Activated T-cell treated with anti-CD3 and anti-CD28 coated beads, Interleukin-2, amount 50 U/mL, for 24 hours (primary cell): Measurements from ENCODE around the gene EFHD2.
"Not testable (repeated sequence)": the region's sequence is repeated elsewhere in the genome, so short reads cannot be mapped to it uniquely, and the experiment has no call there.

Experiments used
- DNase-seq: peaks from one replicate; pipeline ENCODE4 v3.0.0-alpha.2; 2020
- H3K27ac Mint-ChIP-seq: 2 replicates; pipeline ENCODE4 v1.8.0; 2020; ENCODE audit warnings: mild to moderate bottlenecking, mixed read lengths
- H3K27me3 Mint-ChIP-seq: 2 replicates; pipeline ENCODE4 v1.8.0; 2020; ENCODE audit warnings: mixed read lengths
- H3K36me3 Mint-ChIP-seq: 2 replicates; pipeline ENCODE4 v1.8.0; 2020; ENCODE audit warnings: low read depth, mixed read lengths
- H3K4me1 Mint-ChIP-seq: 2 replicates; pipeline ENCODE4 v1.8.0; 2020; ENCODE audit warnings: low read depth, mixed read lengths
- H3K4me3 Mint-ChIP-seq: 2 replicates; pipeline ENCODE4 v1.8.0; 2020; ENCODE audit warnings: mild to moderate bottlenecking, moderate library complexity, mixed read lengths
- H3K9me3 Mint-ChIP-seq: 2 replicates; pipeline ENCODE4 v1.8.0; 2020; ENCODE audit warnings: mixed read lengths

Gene EFHD2

DNA sequence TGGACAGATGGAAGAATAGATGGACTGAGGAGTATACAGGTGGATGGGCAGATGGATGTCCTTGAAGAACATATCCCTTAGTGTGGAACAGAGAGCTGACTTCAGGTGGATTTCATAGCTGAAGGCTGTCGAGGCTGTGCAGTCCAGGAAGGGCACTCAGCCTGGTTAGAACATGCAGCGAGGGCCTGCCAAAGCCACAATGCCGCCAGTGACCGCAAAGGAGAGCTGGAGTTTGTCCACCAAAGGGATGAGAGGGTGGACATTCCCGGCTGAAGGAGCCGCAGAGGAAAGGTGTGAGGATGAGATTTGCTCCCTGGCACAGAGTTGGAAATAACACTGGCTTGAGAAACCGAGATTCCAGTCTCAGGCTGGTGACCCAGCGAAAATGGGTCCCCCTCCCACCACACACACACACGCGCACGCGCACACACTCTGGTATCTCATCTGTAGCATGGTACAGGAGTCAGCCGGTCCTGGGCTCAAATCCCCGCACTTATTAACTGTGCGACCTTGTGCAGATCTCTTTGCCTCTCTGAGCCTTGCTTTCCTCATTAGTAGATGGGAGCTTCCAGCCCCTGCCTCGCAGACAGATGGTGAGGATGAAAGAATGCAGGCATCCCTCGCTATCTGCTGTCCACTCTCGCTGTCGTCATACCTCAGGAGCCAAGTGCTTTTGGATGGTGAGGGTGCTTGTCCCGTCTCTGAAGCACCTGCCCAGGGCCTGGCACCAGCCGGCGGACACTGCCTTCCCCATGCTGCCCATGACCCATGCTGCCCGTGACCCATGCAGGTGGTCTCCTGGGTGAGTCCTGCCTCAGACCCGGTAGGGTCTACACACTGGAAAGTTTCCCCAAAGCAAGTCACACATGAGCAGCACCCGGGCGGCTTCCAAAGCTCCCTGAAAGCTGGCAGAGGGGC is 26.8 kb upstream of the EFHD2 start:
- H3K27ac Mint-ChIP-seq = no peak overlapping the region
- DNase-seq = no peak
- peaks cover 17% of the 10 kb centered on the region for H3K4me1 Mint-ChIP-seq
- H3K4me3 Mint-ChIP-seq = no peak overlapping the region
- H3K36me3 Mint-ChIP-seq = no peaks in the 10 kb centered on the region
- no peaks in the 10 kb centered on the region for H3K9me3 Mint-ChIP-seq
- H3K27me3 Mint-ChIP-seq = peaks cover 40% of the 10 kb centered on the region

DNA sequence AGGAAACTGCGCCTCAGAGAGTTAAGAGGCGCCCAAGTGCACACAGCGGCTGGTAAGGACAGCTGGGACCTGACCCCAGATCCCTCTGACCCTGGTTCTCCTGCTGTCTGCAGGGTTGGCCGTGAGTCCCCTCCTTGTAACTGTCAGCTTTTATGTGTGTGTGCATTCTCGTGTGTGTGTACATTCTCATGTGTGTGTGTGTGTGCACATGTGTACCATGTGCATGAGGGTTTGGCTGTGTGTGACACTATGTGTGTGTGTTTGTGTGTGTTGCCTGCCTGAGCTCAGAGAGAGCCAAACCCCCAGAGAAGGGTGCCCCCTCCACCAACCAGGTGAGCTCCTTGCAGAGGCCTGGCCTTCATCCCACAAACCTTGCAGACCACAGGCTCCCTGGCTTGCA is 25.9 kb upstream of the EFHD2 start:
- Mint-ChIP-seq H3K27ac (no peak overlapping the region), H3K4me1 (peaks cover 17% of the 10 kb centered on the region), H3K9me3 (no peaks in the 10 kb centered on the region), H3K4me3 (no peak overlapping the region), H3K36me3 (no peaks in the 10 kb centered on the region), H3K27me3 (peaks cover 39% of the 10 kb centered on the region)
- no peak for DNase-seq

- Mint-ChIP-seq H3K4me3 (no peak overlapping the region), H3K36me3 (no peaks in the 10 kb centered on the region), H3K9me3 (no peaks in the 10 kb centered on the region), H3K27me3 (peaks cover 38% of the 10 kb centered on the region), H3K4me1 (peaks cover 17% of the 10 kb centered on the region), H3K27ac (no peak overlapping the region)
- no peak for DNase-seq
These were observed 25.3 kb upstream of the EFHD2 start for GRCh38 chr1:15384301-15384901.

GRCh38 chr1:15385420-15385819 is 24.3 kb upstream of the EFHD2 start:
- H3K27ac Mint-ChIP-seq = no peak overlapping the region
- H3K27me3 Mint-ChIP-seq = peaks cover 38% of the 10 kb centered on the region
- no peak overlapping the region for H3K4me3 Mint-ChIP-seq
- no peaks in the 10 kb centered on the region for H3K9me3 Mint-ChIP-seq
- H3K4me1 Mint-ChIP-seq = peaks cover 17% of the 10 kb centered on the region
- H3K36me3 Mint-ChIP-seq = no peaks in the 10 kb centered on the region
- DNase-seq = no peak

DNA sequence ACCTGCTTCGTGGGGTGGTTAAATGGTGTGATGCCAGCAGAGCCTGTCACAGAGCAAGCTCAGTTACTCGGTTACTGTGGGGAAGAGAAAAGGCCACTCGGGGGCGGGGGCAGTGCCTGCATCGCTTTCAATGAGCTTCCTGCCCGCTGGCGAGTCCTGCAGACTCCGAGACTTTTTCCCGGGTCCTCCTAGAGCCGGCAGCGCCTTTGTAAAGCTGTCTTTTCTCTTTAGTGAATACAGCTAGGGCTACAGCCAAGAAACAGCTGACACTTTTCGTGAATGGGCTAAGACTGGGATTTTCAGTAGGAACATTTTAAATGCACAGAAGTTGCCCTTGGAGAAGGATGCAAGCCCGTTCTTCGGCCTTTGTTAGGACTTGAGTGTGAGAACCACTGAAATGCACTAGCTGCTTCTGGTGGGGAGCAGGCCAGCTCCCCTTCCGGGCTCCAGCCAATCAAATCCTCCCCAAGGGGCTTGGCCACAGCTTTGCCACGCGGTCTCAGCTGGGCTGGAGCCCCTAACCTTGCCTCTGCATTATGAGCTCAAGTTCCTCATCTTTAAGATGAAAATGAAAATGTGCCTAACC is 23.4 kb upstream of the EFHD2 start:
- Mint-ChIP-seq H3K4me3 (no peak overlapping the region), H3K4me1 (peaks cover 17% of the 10 kb centered on the region), H3K9me3 (no peaks in the 10 kb centered on the region), H3K36me3 (no peaks in the 10 kb centered on the region), H3K27ac (no peak overlapping the region), H3K27me3 (peaks cover 38% of the 10 kb centered on the region)
- DNase-seq = no peak

- Mint-ChIP-seq H3K4me1 (peaks cover 17% of the 10 kb centered on the region), H3K27ac (no peak overlapping the region), H3K36me3 (no peaks in the 10 kb centered on the region), H3K27me3 (peaks cover 38% of the 10 kb centered on the region), H3K9me3 (no peaks in the 10 kb centered on the region), H3K4me3 (no peak overlapping the region)
- DNase-seq = no peak
These were observed 21.3 kb upstream of the EFHD2 start for GRCh38 chr1:15388201-15388880.

DNA sequence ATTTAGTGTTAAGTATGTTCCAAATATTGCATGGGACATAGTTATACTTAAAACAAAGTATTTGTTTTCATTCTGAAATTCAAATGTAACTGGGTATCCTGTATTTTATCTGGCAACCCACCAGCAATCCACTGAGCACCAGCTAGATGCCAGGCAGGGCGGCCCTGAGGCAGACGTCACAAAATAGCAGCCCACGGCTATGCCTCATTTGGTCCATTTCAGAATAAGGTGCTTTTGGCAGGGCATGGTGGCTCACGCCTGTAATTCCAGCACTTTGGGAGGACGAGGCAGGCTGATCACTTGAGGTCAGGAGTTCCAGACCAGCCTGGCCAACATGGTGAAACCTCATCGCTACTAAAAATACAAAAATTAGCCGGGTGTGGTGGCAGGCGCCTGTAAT is 19.9 kb upstream of the EFHD2 start:
- Mint-ChIP-seq H3K4me1 (peaks cover 11% of the 10 kb centered on the region), H3K27me3 (peaks cover 29% of the 10 kb centered on the region)
- not testable (repeated sequence) for H3K27ac Mint-ChIP-seq, H3K9me3 Mint-ChIP-seq, H3K4me3 Mint-ChIP-seq, H3K36me3 Mint-ChIP-seq, DNase-seq

GRCh38 chr1:15390667-15391066 is 19.0 kb upstream of the EFHD2 start:
- H3K27me3 Mint-ChIP-seq = peaks cover 21% of the 10 kb centered on the region
- H3K4me1 Mint-ChIP-seq = peaks cover 6% of the 10 kb centered on the region
- H3K27ac Mint-ChIP-seq = no peak overlapping the region
- no peak for DNase-seq
- H3K36me3 Mint-ChIP-seq = no peaks in the 10 kb centered on the region
- no peak overlapping the region for H3K4me3 Mint-ChIP-seq
- no peaks in the 10 kb centered on the region for H3K9me3 Mint-ChIP-seq

DNA sequence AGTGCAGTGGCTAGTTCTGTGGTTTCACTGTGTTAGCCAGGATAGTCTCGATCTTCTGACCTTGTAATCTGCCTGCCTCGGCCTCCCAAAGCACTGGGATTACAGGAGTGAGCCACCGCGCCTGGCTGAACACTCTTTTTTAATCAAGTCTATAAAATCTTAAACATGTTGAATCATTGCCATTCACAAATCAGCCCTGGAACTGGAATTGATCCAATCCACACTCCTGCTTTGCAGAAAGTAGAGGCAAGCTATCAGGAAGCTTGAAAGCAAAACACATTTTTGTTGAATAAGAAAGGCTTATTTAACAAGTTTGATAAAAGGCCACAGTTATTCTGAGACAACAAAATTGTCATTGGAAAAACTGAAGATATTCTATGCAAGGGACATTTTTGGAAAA is 18.3 kb upstream of the EFHD2 start:
- H3K27me3 Mint-ChIP-seq = peaks cover 14% of the 10 kb centered on the region
- DNase-seq = no peak
- no peaks in the 10 kb centered on the region for H3K9me3 Mint-ChIP-seq
- no peak overlapping the region for H3K27ac Mint-ChIP-seq
- H3K36me3 Mint-ChIP-seq = no peaks in the 10 kb centered on the region
- no peak overlapping the region for H3K4me3 Mint-ChIP-seq
- H3K4me1 Mint-ChIP-seq = peaks cover 2% of the 10 kb centered on the region

DNA sequence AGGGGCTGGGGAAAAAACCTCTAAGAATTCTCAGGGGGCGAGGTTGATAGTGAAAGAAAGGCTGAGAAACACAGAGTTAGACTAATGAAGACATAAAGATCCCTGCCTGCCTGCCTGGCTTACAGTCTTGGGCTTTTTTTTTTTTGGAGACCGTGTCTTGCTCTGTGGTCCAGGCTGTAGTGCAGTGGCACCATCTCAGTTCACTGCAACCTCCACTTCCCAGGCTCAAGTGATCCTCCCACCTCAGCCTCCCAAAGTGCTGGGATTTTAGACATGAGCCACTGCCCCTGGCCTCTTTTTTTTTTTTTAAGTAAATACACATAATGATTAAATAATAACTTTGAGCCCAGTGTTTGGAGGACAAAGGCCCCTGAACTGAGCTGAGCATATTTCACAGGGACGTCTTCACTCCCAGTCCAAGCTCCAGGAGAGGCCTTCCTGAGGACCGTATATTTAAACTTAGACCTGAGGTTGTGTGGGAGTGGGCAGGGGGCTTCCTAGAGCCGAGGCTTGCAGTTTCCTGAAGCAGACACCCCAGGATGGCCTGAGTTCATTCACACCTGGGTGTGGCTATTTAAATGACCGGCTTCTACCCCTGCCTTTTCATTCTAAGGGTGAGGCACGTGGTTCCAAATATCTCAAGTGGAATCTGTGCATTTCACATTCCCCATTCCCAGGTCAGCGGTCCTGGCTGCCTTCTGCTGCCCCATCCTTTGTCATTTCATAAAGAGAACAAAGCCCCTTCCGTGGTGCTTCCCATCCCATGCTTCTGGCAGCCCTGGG is 16.0 kb upstream of the EFHD2 start:
- H3K36me3 Mint-ChIP-seq = no peaks in the 10 kb centered on the region
- H3K27me3 Mint-ChIP-seq = no peaks in the 10 kb centered on the region
- H3K4me1 Mint-ChIP-seq = no peaks in the 10 kb centered on the region
- no peak overlapping the region for H3K4me3 Mint-ChIP-seq
- H3K9me3 Mint-ChIP-seq = no peaks in the 10 kb centered on the region
- no peak overlapping the region for H3K27ac Mint-ChIP-seq
- DNase-seq = no peak

GRCh38 chr1:15394258-15394690 is 15.4 kb upstream of the EFHD2 start:
- no peak for DNase-seq
- peaks cover under 1% of the 10 kb centered on the region for H3K9me3 Mint-ChIP-seq
- H3K4me1 Mint-ChIP-seq = no peaks in the 10 kb centered on the region
- H3K27me3 Mint-ChIP-seq = no peaks in the 10 kb centered on the region
- no peak overlapping the region for H3K4me3 Mint-ChIP-seq
- H3K36me3 Mint-ChIP-seq = no peaks in the 10 kb centered on the region
- H3K27ac Mint-ChIP-seq = no peak overlapping the region

DNA sequence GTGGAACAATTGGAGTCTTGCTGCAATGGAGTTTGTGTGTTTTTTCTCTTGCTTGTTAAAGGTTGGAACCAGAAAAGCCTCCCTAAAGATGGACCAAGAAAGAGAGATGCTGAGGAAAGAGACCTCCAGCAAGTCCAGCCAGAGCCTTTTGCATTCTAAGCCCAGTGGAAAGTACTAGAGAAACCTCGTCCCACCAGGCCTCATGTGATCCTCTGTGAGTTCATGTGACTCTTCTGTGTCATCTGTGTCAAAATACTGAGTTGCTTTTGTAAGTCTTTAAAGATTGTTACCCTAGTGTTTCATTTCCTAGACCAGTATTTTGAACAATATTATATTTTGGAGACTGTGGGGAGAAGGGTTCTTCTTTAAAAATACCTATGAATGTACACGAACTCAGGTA is 12.5 kb upstream of the EFHD2 start:
- no peak for DNase-seq
- no peak overlapping the region for H3K27ac Mint-ChIP-seq
- H3K9me3 Mint-ChIP-seq = peaks cover 4% of the 10 kb centered on the region
- H3K4me3 Mint-ChIP-seq = no peak overlapping the region
- H3K36me3 Mint-ChIP-seq = no peaks in the 10 kb centered on the region
- H3K27me3 Mint-ChIP-seq = no peaks in the 10 kb centered on the region
- H3K4me1 Mint-ChIP-seq = no peaks in the 10 kb centered on the region

GRCh38 chr1:15399710-15400109 is 10.0 kb upstream of the EFHD2 start:
- Mint-ChIP-seq H3K36me3 (no peaks in the 10 kb centered on the region), H3K4me1 (no peaks in the 10 kb centered on the region), H3K27me3 (no peaks in the 10 kb centered on the region), H3K27ac (no peak overlapping the region), H3K4me3 (no peak overlapping the region), H3K9me3 (peaks cover 4% of the 10 kb centered on the region)
- DNase-seq = no peak

DNA sequence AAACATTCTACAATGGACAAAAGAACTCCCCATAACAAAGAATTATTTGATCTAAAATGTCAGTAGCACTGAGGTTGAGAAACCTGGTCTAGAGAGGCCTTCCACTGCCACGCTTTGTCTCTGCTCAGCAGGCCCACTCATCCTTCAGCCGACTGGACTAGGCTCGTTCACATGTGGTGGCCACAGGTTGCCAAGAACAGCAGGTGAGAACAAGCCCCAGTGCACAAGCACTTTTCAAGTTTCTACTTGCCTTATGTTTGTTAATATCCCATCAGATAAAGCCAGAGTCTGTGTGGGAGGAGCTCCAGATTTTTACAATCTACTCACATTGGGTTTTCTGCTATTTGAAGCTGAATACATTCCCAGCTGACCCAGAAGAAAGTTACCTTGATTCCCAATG is 9.1 kb upstream of the EFHD2 start:
- no peaks in the 10 kb centered on the region for H3K27me3 Mint-ChIP-seq
- no peaks in the 10 kb centered on the region for H3K4me1 Mint-ChIP-seq
- no peak overlapping the region for H3K27ac Mint-ChIP-seq
- DNase-seq = no peak
- peaks cover 4% of the 10 kb centered on the region for H3K9me3 Mint-ChIP-seq
- H3K36me3 Mint-ChIP-seq = no peaks in the 10 kb centered on the region
- no peak overlapping the region for H3K4me3 Mint-ChIP-seq
